ENCODE measurements around the gene ZSWIM9. TPM values are rescaled to one million over a fixed set of nuclear protein-coding genes. Genes with fewer than 3 reads are reported as not detected.

ZSWIM9 gene
- total RNA-seq, 1 experiment from 2014 or later, result 6.8 TPM

DNA sequence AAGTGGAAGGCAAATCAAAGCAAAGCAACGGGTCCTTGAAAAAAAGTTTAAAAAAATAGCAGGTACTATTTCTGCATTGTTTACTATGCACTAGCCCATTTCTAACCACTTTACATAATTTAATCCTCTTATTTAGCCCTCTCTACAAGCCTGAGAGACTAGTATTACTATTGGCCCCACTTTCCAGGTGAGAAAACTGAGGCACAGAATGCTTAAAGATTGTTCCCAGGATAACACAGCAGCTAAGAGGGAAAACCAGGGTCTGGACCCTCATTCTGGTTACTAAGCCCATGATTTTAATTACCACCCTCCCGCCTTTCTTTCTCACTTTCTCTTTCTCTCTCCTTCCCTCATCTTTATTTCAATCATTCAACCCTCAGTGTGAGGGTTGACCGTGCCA, 5.7 kb downstream of the ZSWIM9 start:
- ChIA-PET POLR2A (no interaction called here), CTCF (no interaction called here)
- Histone ChIP-seq H3K27ac (ENCODE audit: low read length) (no peak overlapping the region), H3K4me1 (ENCODE audit: control insufficient read depth, insufficient read depth, low read length) (no peaks in the 10 kb centered on the region), H3K36me3 (ENCODE audit: control insufficient read depth, insufficient read depth, low read length) (no peaks in the 10 kb centered on the region), H3K9me3 (ENCODE audit: control insufficient read depth, insufficient read depth, low read depth, low read length) (no peaks in the 10 kb centered on the region; the same call in 1 of the 2 replicates), H3K27me3 (ENCODE audit: control insufficient read depth, insufficient read depth, low read length) (no peaks in the 10 kb centered on the region), H3K4me3 (ENCODE audit: low read depth in 2 of 2, low read length in 2 of 2) (no peak overlapping the region)
- TF ChIP-seq, protein P1, sequence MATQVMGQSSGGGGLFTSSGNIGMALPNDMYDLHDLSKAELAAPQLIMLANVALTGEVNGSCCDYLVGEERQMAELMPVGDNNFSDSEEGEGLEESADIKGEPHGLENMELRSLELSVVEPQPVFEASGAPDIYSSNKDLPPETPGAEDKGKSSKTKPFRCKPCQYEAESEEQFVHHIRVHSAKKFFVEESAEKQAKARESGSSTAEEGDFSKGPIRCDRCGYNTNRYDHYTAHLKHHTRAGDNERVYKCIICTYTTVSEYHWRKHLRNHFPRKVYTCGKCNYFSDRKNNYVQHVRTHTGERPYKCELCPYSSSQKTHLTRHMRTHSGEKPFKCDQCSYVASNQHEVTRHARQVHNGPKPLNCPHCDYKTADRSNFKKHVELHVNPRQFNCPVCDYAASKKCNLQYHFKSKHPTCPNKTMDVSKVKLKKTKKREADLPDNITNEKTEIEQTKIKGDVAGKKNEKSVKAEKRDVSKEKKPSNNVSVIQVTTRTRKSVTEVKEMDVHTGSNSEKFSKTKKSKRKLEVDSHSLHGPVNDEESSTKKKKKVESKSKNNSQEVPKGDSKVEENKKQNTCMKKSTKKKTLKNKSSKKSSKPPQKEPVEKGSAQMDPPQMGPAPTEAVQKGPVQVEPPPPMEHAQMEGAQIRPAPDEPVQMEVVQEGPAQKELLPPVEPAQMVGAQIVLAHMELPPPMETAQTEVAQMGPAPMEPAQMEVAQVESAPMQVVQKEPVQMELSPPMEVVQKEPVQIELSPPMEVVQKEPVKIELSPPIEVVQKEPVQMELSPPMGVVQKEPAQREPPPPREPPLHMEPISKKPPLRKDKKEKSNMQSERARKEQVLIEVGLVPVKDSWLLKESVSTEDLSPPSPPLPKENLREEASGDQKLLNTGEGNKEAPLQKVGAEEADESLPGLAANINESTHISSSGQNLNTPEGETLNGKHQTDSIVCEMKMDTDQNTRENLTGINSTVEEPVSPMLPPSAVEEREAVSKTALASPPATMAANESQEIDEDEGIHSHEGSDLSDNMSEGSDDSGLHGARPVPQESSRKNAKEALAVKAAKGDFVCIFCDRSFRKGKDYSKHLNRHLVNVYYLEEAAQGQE (IDR thresholded peaks at IDR 0.05; ENCODE audit: insufficient read depth in 1 of 2, low read depth in 2 of 2, low read length in 1 of 2), result no peak
- no peak for TF ChIP-seq POLR2AphosphoS5 (IDR thresholded peaks at IDR 0.05; ENCODE audit: low read depth, low read length)
- no peak for TF ChIP-seq CTCF (IDR thresholded peaks at IDR 0.05)
- ATAC-seq (no peak), DNase-seq (ENCODE audit: low read depth, low spot score) (no peak)
- in situ Hi-C loops (cut with HindIII; ENCODE audit: low pct_unique_long_range_greater_than_20kb, low sequenced_read_pairs), result no loop called here
- intact Hi-C loops (cut with micrococcal nuclease; ENCODE audit: unreplicated experiment), result no loop called here
- BruUV-seq (replicated peaks), result no TSS peak

- CTCF ChIA-PET, result no interaction called here
- intact Hi-C loops (cut with micrococcal nuclease; ENCODE audit: unreplicated experiment), result no loop called here
- no peaks in the 10 kb centered on the region; the same call in 1 of the 2 replicates for H3K9me3 ChIP-seq (ENCODE audit: control insufficient read depth, insufficient read depth, low read depth, low read length)
- TF ChIP-seq POLR2AphosphoS5 (IDR thresholded peaks at IDR 0.05; ENCODE audit: low read depth, low read length) (no peak), TCF7L2 (IDR thresholded peaks at IDR 0.05; ENCODE audit: low read depth, low read length) (no peak), SIN3A (IDR thresholded peaks at IDR 0.05; ENCODE audit: borderline replicate concordance, insufficient read depth, low read depth, low read length) (no peak), CTCF (IDR thresholded peaks at IDR 0.05) (no peak)
- TF ChIP-seq, protein P1 (IDR thresholded peaks at IDR 0.05; ENCODE audit: insufficient read depth in 1 of 2, low read depth in 2 of 2, low read length in 1 of 2), result no peak
- H3K36me3 ChIP-seq (ENCODE audit: control insufficient read depth, insufficient read depth, low read length), result no peaks in the 10 kb centered on the region
- no TSS peak for BruUV-seq (replicated peaks)
- no peak overlapping the region for H3K4me3 ChIP-seq (ENCODE audit: low read depth in 2 of 2, low read length in 2 of 2)
- POLR2A ChIA-PET, result no interaction called here
- no peak for ATAC-seq
- no peak overlapping the region for H3K27ac ChIP-seq (ENCODE audit: low read length)
- H3K27me3 ChIP-seq (ENCODE audit: control insufficient read depth, insufficient read depth, low read length), result no peaks in the 10 kb centered on the region
- DNase-seq (ENCODE audit: low read depth, low spot score), result no peak
- H3K4me1 ChIP-seq (ENCODE audit: control insufficient read depth, insufficient read depth, low read length), result no peaks in the 10 kb centered on the region
- in situ Hi-C loops (cut with HindIII; ENCODE audit: low pct_unique_long_range_greater_than_20kb, low sequenced_read_pairs), result no loop called here
Measured at GRCh38 chr19:48181505-48181904, 11.0 kb downstream of the ZSWIM9 start.
